Measurements from ENCODE around the gene CMIP. TPM values are rescaled to one million over a fixed set of nuclear protein-coding genes. Genes with fewer than 3 reads are reported as not detected.
"Not testable (repeated sequence)": the region's sequence is repeated elsewhere in the genome, so short reads cannot be mapped to it uniquely, and the experiment has no call there.

Gene CMIP
- total RNA-seq, 1 experiment from 2014 or later, result 4.9 TPM

- DNase-seq (ENCODE audit: extremely low read depth, low read depth), result no peak
Measured at GRCh38 chr16:81513204-81514040, 68.8 kb downstream of the CMIP start.

GRCh38 chr16:81514041-81514559 lies 69.5 kb downstream of the CMIP start:
- no peak for DNase-seq (ENCODE audit: extremely low read depth, low read depth)

GRCh38 chr16:81514568-81515258 lies 70.1 kb downstream of the CMIP start:
- no peak for DNase-seq (ENCODE audit: extremely low read depth, low read depth)

- no peak for DNase-seq (ENCODE audit: extremely low read depth, low read depth)
Measured at GRCh38 chr16:81515281-81515680, 70.7 kb downstream of the CMIP start.

- no peak for DNase-seq (ENCODE audit: extremely low read depth, low read depth)
Measured at GRCh38 chr16:81515721-81516120, 71.1 kb downstream of the CMIP start.

- DNase-seq (ENCODE audit: extremely low read depth, low read depth), result no peak
Measured at GRCh38 chr16:81516478-81517149, 72.0 kb downstream of the CMIP start.

- DNase-seq (ENCODE audit: extremely low read depth, low read depth), result no peak
Measured at GRCh38 chr16:81517150-81517499, 72.5 kb downstream of the CMIP start.

GRCh38 chr16:81517629-81518438 lies 73.2 kb downstream of the CMIP start:
- DNase-seq (ENCODE audit: extremely low read depth, low read depth), result no peak

- DNase-seq (ENCODE audit: extremely low read depth, low read depth), result no peak
Measured at GRCh38 chr16:81518439-81518757, 73.8 kb downstream of the CMIP start.

GRCh38 chr16:81519301-81520150 lies 74.9 kb downstream of the CMIP start:
- DNase-seq (ENCODE audit: extremely low read depth, low read depth), result no peak

- DNase-seq (ENCODE audit: extremely low read depth, low read depth), result no peak
Measured at GRCh38 chr16:81520151-81520470, 75.5 kb downstream of the CMIP start.

GRCh38 chr16:81520560-81521135 lies 76.0 kb downstream of the CMIP start:
- DNase-seq (ENCODE audit: extremely low read depth, low read depth), result no peak

GRCh38 chr16:81521141-81521626 lies 76.6 kb downstream of the CMIP start:
- DNase-seq (ENCODE audit: extremely low read depth, low read depth), result no peak

GRCh38 chr16:81522108-81522701 lies 77.6 kb downstream of the CMIP start:
- no peak for DNase-seq (ENCODE audit: extremely low read depth, low read depth)

GRCh38 chr16:81522851-81523250 lies 78.2 kb downstream of the CMIP start:
- not testable (repeated sequence) for DNase-seq (ENCODE audit: extremely low read depth, low read depth)

- DNase-seq (ENCODE audit: extremely low read depth, low read depth), result no peak
Measured at GRCh38 chr16:81523387-81524115, 78.9 kb downstream of the CMIP start.

GRCh38 chr16:81524382-81524781 lies 79.8 kb downstream of the CMIP start:
- no peak for DNase-seq (ENCODE audit: extremely low read depth, low read depth)

- DNase-seq (ENCODE audit: extremely low read depth, low read depth), result not testable (repeated sequence)
Measured at GRCh38 chr16:81524885-81525284, 80.3 kb downstream of the CMIP start.

Measured in NCI-H460 (cell line).